GM10266 (cell line): ENCODE results near the gene LMOD1.

Experiments used
- DNase-seq: peaks from one replicate; pipeline ENCODE4 v3.0.0; 2012; ENCODE audit errors: extremely low spot score
- CTCF ChIP-seq: IDR thresholded peaks from 2 replicates; pipeline ENCODE4 v1.5.1; 2012; ENCODE audit warnings: mild to moderate bottlenecking, low read depth; ENCODE audit not compliant: control insufficient read depth, insufficient read depth; ENCODE audit errors: missing control alignments

Gene LMOD1

GRCh38 chr1:201886103-201886885 is 60.1 kb downstream of the LMOD1 start:
- DNase-seq = no peak
- no peak for TF ChIP-seq CTCF

GRCh38 chr1:201885531-201886075 is 60.7 kb downstream of the LMOD1 start:
- TF ChIP-seq CTCF = no peak
- DNase-seq = no peak

GRCh38 chr1:201884425-201884824 is 61.9 kb downstream of the LMOD1 start:
- no peak for DNase-seq
- TF ChIP-seq CTCF = no peak

- TF ChIP-seq CTCF = no peak
- no peak for DNase-seq
Observed at GRCh38 chr1:201883786-201884185, 62.6 kb downstream of the LMOD1 start.

- TF ChIP-seq CTCF = no peak
- DNase-seq = no peak
Observed at GRCh38 chr1:201883266-201883665, 63.1 kb downstream of the LMOD1 start.

GRCh38 chr1:201882665-201883132 is 63.6 kb downstream of the LMOD1 start:
- no peak for TF ChIP-seq CTCF
- no peak for DNase-seq

- DNase-seq = no peak
- no peak for TF ChIP-seq CTCF
Observed at GRCh38 chr1:201881617-201882016, 64.7 kb downstream of the LMOD1 start.
